ENCODE results near the gene RPRML. TPM values are rescaled to one million over a fixed set of nuclear protein-coding genes. Genes with fewer than 3 reads are reported as not detected.
A peak's percentile ranks its signal among the peaks of the same experiment; 100 is the strongest.
"Not testable (repeated sequence)": the region's sequence is repeated elsewhere in the genome, so short reads cannot be mapped to it uniquely, and the experiment has no call there.

Gene RPRML
- not detected in 2 replicates for total RNA-seq

DNA sequence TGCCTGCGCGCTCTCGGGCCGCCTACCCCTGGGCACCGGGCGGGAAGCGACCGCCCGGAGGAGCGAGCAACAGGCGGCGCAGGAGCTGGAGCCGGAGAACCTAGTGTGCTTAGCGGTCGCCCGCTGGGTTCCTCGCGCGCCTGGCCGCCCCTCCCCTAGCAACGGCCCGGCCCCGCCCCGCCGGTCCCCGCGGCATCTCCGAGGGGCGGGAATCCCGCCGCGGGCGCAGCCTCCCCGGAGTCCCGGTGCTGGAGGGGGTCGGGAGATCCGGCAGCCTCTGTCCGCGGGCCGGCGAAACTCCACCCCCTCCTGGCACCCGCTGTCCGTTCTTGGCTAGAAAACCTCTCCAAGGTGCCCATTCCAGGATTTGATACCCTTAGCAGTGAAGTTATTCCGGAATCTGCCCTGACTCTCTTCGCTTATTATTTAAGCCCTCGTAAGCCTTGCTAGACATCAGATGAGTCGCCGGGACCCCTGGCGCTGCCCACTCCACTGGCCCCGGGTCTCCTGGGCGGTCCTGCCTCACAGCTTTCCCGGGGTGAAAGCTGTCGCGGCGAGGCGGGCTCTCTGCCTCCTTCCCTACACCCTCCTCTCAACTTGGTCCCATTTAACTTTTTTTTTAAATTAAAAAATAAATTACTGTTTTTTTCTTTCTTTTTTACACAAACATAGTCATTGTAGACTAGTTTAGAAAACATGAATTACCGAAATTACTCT is at the start of gene RPRML:
Gene RPRML, minus strand, starts transcription at position 107 of the 717 bp plus-strand sequence. CDS start 246 bp downstream, outside the sequence.
- Mint-ChIP-seq H3K27ac (no peak within 1 kb of the TSS), H3K36me3 (ENCODE audit: low read depth) (peaks cover 5% of the 10 kb centered on the region), H3K4me1 (ENCODE audit: low read depth) (peaks cover 6% of the 10 kb centered on the region), H3K27me3 (ENCODE audit: insufficient read depth) (peaks cover 46% of the 10 kb centered on the region), H3K9me3 (no peaks in the 10 kb centered on the region), H3K4me3 (peak within 1 kb of the TSS; percentile 83)
- intact Hi-C loops (cut with micrococcal nuclease) = loop anchor here (2.0 kb wide), 1 partner anchor 57 kb away; the partner anchor contains the start of gene GOSR2
- DNase-seq (ENCODE audit: low spot score) = peak; percentile 5

GRCh38 chr17:47016966-47017365 is 37.9 kb upstream of the RPRML start:
- H3K36me3 Mint-ChIP-seq (ENCODE audit: low read depth); intact Hi-C loops (cut with micrococcal nuclease); H3K9me3 Mint-ChIP-seq; H3K27me3 Mint-ChIP-seq (ENCODE audit: insufficient read depth); H3K27ac Mint-ChIP-seq; H3K4me1 Mint-ChIP-seq (ENCODE audit: low read depth); H3K4me3 Mint-ChIP-seq; DNase-seq (ENCODE audit: low spot score): not testable (repeated sequence)

DNA sequence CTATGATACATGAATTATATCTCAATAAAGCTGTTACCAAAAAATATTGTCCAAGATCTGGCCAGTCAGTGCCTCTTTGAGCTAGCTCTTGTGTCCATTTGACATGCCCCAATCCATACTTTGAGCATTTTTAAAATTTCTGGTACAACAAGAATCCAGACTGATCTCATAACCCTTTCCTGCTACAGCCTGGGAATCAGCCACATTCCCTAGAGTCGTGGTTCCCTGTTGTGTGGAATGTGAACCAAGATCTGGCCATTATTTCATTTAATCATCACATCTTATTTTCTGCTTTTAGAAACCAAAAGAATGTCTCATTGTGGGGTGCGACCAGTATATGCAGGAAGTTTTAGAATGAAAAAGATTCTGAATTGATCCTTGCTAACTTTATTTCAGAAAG is 34.3 kb upstream of the RPRML start:
- peaks cover 9% of the 10 kb centered on the region for H3K4me1 Mint-ChIP-seq (ENCODE audit: low read depth)
- no peaks in the 10 kb centered on the region for H3K9me3 Mint-ChIP-seq
- intact Hi-C loops (cut with micrococcal nuclease) = no loop called here

DNA sequence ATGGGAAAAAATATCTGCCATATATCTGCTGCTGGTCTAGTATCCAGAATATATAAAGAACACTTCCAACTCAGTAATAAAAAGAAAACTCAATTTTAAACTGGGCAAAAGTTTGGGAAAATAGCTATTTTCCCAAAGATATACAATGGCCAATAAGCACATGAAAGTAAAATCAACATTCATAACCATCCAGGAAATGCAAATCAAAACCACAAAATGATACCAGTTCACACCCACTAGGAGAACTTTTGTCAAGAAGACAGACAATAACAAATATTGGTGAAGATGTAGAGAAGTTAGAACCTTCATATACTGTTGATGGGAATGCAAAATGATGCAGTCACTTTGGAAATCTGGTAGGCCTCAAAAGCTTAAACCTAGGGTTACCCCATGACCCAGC is 33.4 kb upstream of the RPRML start:
- H3K27ac Mint-ChIP-seq = no peak overlapping the region
- peaks cover 9% of the 10 kb centered on the region for H3K4me1 Mint-ChIP-seq (ENCODE audit: low read depth)
- intact Hi-C loops (cut with micrococcal nuclease) = no loop called here
- no peaks in the 10 kb centered on the region for H3K9me3 Mint-ChIP-seq
- no peaks in the 10 kb centered on the region for H3K36me3 Mint-ChIP-seq (ENCODE audit: low read depth)
- no peak for DNase-seq (ENCODE audit: low spot score)
- H3K4me3 Mint-ChIP-seq = no peak overlapping the region
- H3K27me3 Mint-ChIP-seq (ENCODE audit: insufficient read depth) = peaks cover 10% of the 10 kb centered on the region

More for the DNA sequence above, 34.3 kb upstream of the RPRML start:
- Mint-ChIP-seq H3K36me3 (ENCODE audit: low read depth) (no peaks in the 10 kb centered on the region), H3K27ac (no peak overlapping the region), H3K4me3 (no peak overlapping the region), H3K27me3 (ENCODE audit: insufficient read depth) (peaks cover 10% of the 10 kb centered on the region)
- DNase-seq (ENCODE audit: low spot score) = no peak

- Mint-ChIP-seq H3K4me1 (ENCODE audit: low read depth) (peaks cover 9% of the 10 kb centered on the region), H3K27ac (no peak overlapping the region), H3K36me3 (ENCODE audit: low read depth) (no peaks in the 10 kb centered on the region), H3K27me3 (ENCODE audit: insufficient read depth) (peaks cover 12% of the 10 kb centered on the region), H3K9me3 (no peaks in the 10 kb centered on the region), H3K4me3 (no peak overlapping the region)
- no peak for DNase-seq (ENCODE audit: low spot score)
- intact Hi-C loops (cut with micrococcal nuclease) = no loop called here
Observed at GRCh38 chr17:47009759-47010594, 30.9 kb upstream of the RPRML start.

DNA sequence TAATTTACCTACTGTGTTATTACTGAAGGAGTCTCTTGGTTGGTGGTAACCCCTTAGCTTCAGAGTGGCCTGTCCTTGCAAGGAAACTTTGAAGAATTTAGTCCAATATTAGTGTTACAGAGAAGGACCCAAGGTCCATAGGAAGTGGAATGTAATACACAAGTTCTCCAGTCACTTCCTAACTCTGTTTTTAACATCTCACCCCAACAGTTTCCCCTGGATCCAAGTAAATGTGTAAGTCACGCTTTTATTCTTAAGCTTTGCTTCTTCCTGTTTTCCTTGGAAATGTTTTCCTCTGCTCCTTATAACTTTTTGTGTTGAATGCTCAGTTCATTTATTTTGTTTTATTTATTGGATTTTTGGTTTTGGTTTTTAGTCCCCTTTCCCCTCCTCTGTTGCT is 25.9 kb upstream of the RPRML start:
- Mint-ChIP-seq H3K36me3 (ENCODE audit: low read depth) (no peaks in the 10 kb centered on the region), H3K4me3 (no peak overlapping the region), H3K27ac (no peak overlapping the region), H3K27me3 (ENCODE audit: insufficient read depth) (peaks cover 5% of the 10 kb centered on the region), H3K4me1 (ENCODE audit: low read depth) (no peaks in the 10 kb centered on the region), H3K9me3 (no peaks in the 10 kb centered on the region)
- no peak for DNase-seq (ENCODE audit: low spot score)
- intact Hi-C loops (cut with micrococcal nuclease) = no loop called here

DNA sequence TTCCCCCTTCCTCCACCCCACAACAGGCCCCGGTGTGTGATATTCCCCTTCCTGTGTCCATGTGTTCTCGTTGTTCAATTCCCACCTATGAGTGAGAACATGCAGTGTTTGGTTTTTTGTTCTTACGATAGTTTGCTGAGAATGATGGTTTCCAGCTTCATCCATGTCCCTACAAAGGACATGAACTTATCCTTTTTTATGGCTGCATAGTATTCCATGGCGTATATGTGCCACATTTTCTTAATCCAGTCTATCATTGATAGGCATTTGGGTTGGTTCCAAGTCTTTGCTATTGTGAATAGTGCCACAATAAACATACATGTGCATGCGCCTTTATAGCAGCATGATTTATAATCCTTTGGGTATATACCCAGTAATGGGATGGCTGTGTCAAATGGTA is 24.8 kb upstream of the RPRML start:
- intact Hi-C loops (cut with micrococcal nuclease); H3K4me3 Mint-ChIP-seq; H3K36me3 Mint-ChIP-seq (ENCODE audit: low read depth); H3K4me1 Mint-ChIP-seq (ENCODE audit: low read depth); H3K9me3 Mint-ChIP-seq; H3K27ac Mint-ChIP-seq; DNase-seq (ENCODE audit: low spot score); H3K27me3 Mint-ChIP-seq (ENCODE audit: insufficient read depth): not testable (repeated sequence)

DNA sequence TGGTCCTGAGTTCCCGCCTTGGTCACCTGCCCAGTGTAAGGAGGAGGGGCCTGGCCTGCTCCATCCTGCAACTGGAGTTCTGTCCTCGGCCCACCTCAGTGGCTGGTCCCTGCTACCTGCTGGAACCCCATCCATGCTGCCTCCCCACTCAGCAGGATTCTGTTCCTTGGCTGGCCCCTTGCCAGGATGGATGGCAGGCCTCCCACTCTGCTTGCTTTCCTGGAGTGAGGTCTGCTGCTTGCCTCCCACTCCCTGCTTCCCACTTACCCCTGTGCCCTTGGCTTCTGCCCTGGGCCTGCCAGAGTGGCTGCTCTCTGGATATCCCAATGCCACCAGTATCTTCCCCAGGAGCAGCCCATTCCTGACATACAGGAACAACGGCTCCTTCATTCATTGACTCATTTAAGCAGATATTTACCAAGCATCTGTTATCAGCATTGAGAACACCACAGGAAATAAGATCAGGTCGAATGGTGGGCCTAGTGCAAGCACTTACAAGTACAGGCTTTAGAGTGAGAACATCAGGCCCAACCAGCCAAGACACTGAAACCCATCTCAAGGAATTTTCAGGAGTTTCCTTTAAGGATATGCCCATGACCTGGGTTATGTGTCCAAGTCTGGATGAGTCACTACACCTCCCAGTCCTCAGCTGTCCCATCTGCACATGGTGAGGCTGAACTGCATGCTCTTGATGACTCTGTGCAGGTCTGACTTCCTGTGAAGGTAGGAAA is 17.0 kb upstream of the RPRML start:
- H3K27ac Mint-ChIP-seq = no peak overlapping the region

DNA sequence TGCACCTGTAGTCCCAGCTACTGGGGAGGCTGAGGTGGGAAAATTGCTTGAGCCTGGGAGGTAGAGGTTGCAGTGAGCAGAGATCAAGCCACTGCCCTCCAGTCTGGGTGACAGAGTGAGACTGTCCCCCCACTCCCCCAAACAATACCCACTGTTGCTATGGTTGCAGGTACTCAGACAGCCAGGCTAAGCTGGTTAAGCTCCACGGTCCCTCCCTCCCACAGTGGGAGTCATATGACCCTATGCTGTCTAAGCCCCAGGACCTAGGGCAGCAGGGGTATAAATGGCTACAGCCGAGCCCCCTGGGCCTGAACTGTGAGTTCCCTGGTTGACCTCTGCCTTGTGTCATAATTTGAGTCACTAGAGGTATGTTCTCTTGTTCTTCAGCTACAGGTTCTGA is 15.9 kb upstream of the RPRML start:
- H3K9me3 Mint-ChIP-seq = no peaks in the 10 kb centered on the region
- no peak overlapping the region for H3K4me3 Mint-ChIP-seq
- no peak for DNase-seq (ENCODE audit: low spot score)
- intact Hi-C loops (cut with micrococcal nuclease) = no loop called here
- no peak overlapping the region for H3K27ac Mint-ChIP-seq
- H3K4me1 Mint-ChIP-seq (ENCODE audit: low read depth) = no peaks in the 10 kb centered on the region
- no peaks in the 10 kb centered on the region for H3K36me3 Mint-ChIP-seq (ENCODE audit: low read depth)
- peaks cover 6% of the 10 kb centered on the region for H3K27me3 Mint-ChIP-seq (ENCODE audit: insufficient read depth)

More for the DNA sequence above, 17.0 kb upstream of the RPRML start:
- DNase-seq (ENCODE audit: low spot score) = no peak
- Mint-ChIP-seq H3K4me3 (no peak overlapping the region), H3K4me1 (ENCODE audit: low read depth) (no peaks in the 10 kb centered on the region), H3K9me3 (no peaks in the 10 kb centered on the region), H3K27me3 (ENCODE audit: insufficient read depth) (peaks cover 2% of the 10 kb centered on the region), H3K36me3 (ENCODE audit: low read depth) (no peaks in the 10 kb centered on the region)
- intact Hi-C loops (cut with micrococcal nuclease) = no loop called here

GRCh38 chr17:46991617-46992016 is 12.6 kb upstream of the RPRML start:
- intact Hi-C loops (cut with micrococcal nuclease) = no loop called here
- H3K27ac Mint-ChIP-seq = no peak overlapping the region
- H3K27me3 Mint-ChIP-seq (ENCODE audit: insufficient read depth) = peaks cover 17% of the 10 kb centered on the region
- no peaks in the 10 kb centered on the region for H3K4me1 Mint-ChIP-seq (ENCODE audit: low read depth)
- DNase-seq (ENCODE audit: low spot score) = no peak
- H3K4me3 Mint-ChIP-seq = no peak overlapping the region
- H3K36me3 Mint-ChIP-seq (ENCODE audit: low read depth) = no peaks in the 10 kb centered on the region
- no peaks in the 10 kb centered on the region for H3K9me3 Mint-ChIP-seq

- Mint-ChIP-seq H3K36me3 (ENCODE audit: low read depth) (no peaks in the 10 kb centered on the region), H3K4me1 (ENCODE audit: low read depth) (no peaks in the 10 kb centered on the region), H3K27ac (no peak overlapping the region), H3K27me3 (ENCODE audit: insufficient read depth) (peaks cover 17% of the 10 kb centered on the region), H3K4me3 (no peak overlapping the region), H3K9me3 (no peaks in the 10 kb centered on the region)
- intact Hi-C loops (cut with micrococcal nuclease) = no loop called here
- DNase-seq (ENCODE audit: low spot score) = no peak
Observed at GRCh38 chr17:46989637-46990431, 10.8 kb upstream of the RPRML start.

GRCh38 chr17:46987927-46988326 is 8.9 kb upstream of the RPRML start:
- not testable (repeated sequence) for H3K27ac Mint-ChIP-seq

More at GRCh38 chr17:46987927-46988326, 8.9 kb upstream of the RPRML start:
- H3K36me3 Mint-ChIP-seq (ENCODE audit: low read depth); intact Hi-C loops (cut with micrococcal nuclease); DNase-seq (ENCODE audit: low spot score); H3K4me1 Mint-ChIP-seq (ENCODE audit: low read depth); H3K9me3 Mint-ChIP-seq; H3K4me3 Mint-ChIP-seq: not testable (repeated sequence)
- peaks cover 15% of the 10 kb centered on the region for H3K27me3 Mint-ChIP-seq (ENCODE audit: insufficient read depth)
